Gastroesophageal sphincter (tissue), 3 donors: ENCODE results near the gene STH.

ENCODE experiments used
- CTCF ChIP-seq, 4 experiments: fragments of 200-600 bp in 2 of 4; fragments of 450-650 bp in 2 of 4; sonication (generic) in 1 of 4; IDR thresholded peaks; one replicate each; pipeline ENCODE4 v1.5.1; 2017 to 2019; ENCODE audit warnings: antibody characterized with exemption in 4 of 4, mild to moderate bottlenecking in 2 of 4, moderate library complexity in 2 of 4
- POLR2A ChIP-seq, 2 donors: fragments of 450-650 bp; IDR thresholded peaks; one replicate each; pipeline ENCODE4 v1.6.1; 2017; ENCODE audit warnings: antibody characterized with exemption in 2 of 2, mild to moderate bottlenecking in 2 of 2, moderate library complexity in 1 of 2
- POLR2AphosphoS5 ChIP-seq: sonication (generic); formaldehyde crosslinking; IDR thresholded peaks from one replicate; pipeline ENCODE4 v1.6.1; 2017; ENCODE audit warnings: antibody characterized with exemption

DNA sequence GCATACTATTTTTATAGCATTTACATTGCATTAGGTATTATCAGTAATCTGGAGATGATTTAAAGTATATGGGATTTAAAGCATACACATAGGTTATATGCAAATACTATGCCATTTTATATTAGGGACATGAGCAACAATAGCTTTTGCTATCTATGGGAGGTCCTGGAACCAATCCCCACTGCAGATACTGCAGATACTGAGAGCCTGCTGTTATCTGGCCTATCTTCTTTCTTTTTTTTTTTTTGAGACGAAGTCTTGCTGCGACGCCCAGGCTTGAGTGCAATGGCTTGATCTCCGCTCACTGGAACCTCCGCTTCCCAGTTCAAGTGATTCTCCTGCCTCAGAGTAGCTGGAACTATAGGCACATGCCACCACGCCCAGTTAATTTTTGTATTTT is 37.4 kb downstream of the STH start:
- TF ChIP-seq CTCF (IDR thresholded peaks at IDR 0.05), result no peak
- no peak for TF ChIP-seq POLR2AphosphoS5
- no peak for TF ChIP-seq POLR2A (IDR thresholded peaks at IDR 0.05)
